RCC 7860 (cell line): Measurements from ENCODE around the gene KCNN2.

Experiments
- DNase-seq: peaks from one replicate; pipeline ENCODE4 v3.0.0-alpha.2; 2015; ENCODE audit warnings: low spot score
- FAIRE-seq: peaks from 2 replicates; lab custom pipeline; 2012; peaks lifted over from hg19 to GRCh38; lab: Jason Lieb, UNC

KCNN2 gene

DNA sequence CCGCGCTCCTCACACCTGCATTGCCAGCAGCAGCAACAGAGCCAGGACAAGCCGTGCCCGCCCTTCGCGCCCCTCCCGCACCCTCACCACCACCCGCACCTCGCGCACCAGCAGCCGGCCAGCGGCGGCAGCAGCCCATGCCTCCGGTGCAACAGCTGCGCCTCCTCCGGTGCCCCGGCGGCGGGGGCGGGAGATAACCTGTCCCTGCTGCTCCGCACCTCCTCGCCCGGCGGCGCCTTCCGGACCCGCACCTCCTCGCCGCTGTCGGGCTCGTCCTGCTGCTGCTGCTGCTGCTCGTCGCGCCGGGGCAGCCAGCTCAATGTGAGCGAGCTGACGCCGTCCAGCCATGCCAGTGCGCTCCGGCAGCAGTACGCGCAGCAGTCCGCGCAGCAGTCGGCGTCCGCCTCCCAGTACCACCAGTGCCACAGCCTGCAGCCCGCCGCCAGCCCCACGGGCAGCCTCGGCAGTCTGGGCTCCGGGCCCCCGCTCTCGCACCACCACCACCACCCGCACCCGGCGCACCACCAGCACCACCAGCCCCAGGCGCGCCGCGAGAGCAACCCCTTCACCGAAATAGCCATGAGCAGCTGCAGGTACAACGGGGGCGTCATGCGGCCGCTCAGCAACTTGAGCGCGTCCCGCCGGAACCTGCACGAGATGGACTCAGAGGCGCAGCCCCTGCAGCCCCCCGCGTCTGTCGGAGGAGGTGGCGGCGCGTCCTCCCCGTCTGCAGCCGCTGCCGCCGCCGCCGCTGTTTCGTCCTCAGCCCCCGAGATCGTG, 517 bp downstream of the KCNN2 start:
- DNase-seq, result no peak
- FAIRE-seq, result no peak

GRCh38 chr5:114362977-114363761, 1.3 kb downstream of the KCNN2 start:
- FAIRE-seq, result no peak

GRCh38 chr5:114363837-114364236, 2.0 kb downstream of the KCNN2 start:
- FAIRE-seq (no peak), DNase-seq (no peak)

More at GRCh38 chr5:114362977-114363761, 1.3 kb downstream of the KCNN2 start:
- DNase-seq, result no peak

DNA sequence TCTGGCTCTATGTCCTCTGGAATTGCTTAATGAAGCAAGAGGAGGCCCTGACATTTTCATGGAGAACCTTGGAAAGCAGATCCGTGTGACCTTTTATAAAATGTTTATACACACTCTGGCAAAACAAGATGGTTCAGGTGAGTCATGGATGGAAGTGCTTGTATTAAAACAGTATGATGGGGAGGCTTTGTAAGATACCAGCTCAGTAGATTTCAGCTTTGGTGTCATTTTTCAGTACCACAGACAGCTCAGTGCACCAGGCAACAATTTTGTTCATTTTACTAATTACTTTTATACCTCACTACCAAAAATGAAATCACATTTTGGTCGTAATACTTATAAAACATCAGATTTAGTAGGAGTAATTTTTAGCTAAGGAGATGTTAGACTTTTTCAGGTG, 5.2 kb downstream of the KCNN2 start:
- DNase-seq (no peak), FAIRE-seq (no peak)

DNA sequence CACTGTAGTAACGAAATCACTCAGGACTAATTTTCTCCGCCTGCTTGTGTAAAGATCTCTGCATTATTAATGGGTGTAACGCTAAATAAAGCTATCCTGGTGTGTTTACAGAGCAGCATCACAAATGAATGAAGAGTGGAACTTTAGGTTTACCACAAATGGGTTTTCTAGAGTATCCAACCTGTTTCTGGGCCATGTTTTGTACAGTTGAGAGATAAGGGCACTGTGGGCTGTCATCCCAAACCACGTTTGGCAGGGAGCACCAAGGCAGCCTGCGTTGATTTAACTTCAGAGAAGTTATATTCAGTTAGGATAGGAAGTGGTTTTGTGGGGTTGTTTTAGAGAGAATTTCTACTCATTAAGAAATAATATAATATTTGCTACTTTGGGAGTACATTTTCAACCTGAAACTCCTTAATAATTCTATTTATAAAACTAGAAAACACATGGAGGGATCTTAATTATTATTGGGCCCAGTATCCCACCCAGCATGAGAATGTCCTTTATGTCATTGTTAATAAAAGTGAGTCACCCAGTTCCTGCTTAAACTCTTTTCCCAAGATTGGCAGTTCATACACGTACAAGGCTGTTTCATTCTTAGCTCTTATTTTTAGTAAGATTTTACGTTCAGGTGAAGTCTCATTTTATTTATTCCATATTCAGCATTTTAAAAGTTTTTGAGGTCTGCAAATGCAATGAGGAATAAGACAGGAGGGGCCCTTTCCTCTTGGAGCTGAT, 8.0 kb downstream of the KCNN2 start:
- FAIRE-seq (no peak), DNase-seq (no peak)

GRCh38 chr5:114377050-114377844, 15.4 kb downstream of the KCNN2 start:
- FAIRE-seq (no peak), DNase-seq (no peak)

DNA sequence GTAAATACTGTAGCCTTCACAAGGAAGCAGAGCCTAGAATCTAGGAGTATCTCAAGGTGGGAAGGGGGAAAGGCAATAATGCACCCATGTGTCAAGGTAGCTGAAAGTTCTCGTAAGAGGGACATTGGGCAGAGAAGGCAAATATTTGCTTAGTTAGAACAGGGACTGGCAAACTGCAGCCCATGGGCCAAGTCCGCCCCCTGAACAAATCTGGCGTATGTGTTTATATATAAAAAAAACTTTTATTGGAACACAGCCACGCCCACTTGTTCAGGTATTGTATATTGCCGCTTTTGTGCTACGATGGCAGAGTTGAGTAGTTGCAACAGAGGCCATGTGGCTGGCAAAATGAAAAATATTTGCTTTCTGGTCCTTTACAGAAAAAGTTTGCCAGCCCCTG, 16.1 kb downstream of the KCNN2 start:
- FAIRE-seq, result no peak

DNA sequence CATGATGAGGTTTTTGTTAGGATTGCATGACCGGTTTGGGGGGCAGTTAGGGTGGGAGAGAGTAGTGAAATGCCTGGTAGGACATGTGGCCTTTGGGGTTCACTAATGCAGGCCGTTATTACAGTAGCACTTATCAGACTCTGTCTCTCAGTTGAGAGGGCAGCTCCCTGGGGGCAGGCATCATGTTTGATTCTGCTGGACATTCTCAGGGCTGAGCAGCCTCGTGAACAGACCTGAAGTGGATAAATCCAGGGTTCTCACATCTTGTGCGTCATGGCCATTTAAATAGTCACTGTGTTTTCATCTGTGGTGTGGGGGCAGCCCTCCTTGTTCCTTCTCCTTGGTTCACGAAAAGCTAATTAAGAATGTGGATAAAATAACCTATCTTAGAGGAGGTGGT, 18.9 kb downstream of the KCNN2 start:
- DNase-seq (no peak), FAIRE-seq (no peak)

More for the DNA sequence above, 16.1 kb downstream of the KCNN2 start:
- DNase-seq, result no peak

- FAIRE-seq (no peak), DNase-seq (no peak)
These were observed 25.6 kb downstream of the KCNN2 start for GRCh38 chr5:114387433-114387832.

- no peak for FAIRE-seq
- DNase-seq, result no peak
These were observed 28.6 kb downstream of the KCNN2 start for GRCh38 chr5:114390431-114390830.

DNA sequence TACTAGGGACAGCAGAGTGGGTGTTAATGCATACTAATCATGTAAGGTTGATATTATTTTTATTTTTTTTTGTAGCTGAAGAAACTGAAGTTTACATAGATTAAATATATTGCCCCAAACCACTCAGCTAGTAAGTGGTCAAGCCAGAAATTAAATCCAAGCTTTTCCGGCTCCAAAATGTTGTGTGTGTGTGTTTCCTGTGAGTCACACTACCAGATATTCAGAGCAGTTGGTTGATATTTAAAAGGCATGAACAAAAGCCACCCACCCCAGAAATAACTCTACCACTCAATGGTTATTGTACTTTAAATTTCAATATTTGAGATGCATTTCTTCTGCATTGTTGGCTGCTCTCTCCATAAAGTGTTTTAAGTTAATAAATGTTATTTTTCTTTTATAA, 29.5 kb downstream of the KCNN2 start:
- no peak for FAIRE-seq
- DNase-seq, result no peak

- DNase-seq (no peak), FAIRE-seq (no peak)
These were observed 31.3 kb downstream of the KCNN2 start for GRCh38 chr5:114393159-114393558.

DNA sequence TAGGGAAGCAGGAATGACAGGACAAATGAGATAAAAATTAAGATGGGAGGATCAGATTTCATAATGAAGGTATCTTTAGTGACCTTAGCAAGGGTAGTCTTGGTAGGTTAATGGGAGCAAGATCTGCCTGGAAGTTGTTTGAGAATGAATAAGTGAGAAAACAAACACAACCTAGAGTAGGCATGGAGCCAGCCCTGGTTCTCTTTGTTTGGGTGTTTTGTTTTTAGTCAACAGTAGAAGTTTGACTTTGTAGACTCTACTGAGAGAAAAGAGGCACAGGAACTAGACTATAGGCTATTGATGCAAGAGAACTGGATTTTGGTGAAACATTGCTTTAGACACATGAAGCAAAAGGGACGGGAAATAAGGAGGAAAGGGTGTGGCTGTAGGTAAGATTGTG, 40.3 kb downstream of the KCNN2 start:
- DNase-seq (no peak), FAIRE-seq (no peak)

- no peak for DNase-seq
- no peak for FAIRE-seq
These were observed 45.9 kb downstream of the KCNN2 start for GRCh38 chr5:114407783-114408182.

DNA sequence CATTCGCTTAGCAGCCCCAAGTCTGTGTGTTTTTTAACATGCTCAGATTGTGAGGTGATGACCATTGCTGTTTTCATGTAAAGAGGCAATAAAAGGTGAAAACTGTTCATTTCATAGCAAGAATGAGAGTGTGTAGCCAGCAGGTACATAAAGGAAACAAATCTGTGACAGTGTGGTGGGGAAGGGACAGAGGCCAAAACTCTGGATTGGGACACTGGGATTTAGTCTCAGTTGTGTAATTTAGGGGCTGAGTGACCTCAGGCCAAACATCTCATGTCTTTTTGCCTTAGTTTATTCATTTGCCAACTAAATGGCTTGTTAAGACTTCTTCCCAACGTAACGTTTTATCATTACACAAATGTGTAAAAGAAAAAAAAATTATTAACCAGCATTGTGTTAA, 47.0 kb downstream of the KCNN2 start:
- FAIRE-seq (no peak), DNase-seq (no peak)

DNA sequence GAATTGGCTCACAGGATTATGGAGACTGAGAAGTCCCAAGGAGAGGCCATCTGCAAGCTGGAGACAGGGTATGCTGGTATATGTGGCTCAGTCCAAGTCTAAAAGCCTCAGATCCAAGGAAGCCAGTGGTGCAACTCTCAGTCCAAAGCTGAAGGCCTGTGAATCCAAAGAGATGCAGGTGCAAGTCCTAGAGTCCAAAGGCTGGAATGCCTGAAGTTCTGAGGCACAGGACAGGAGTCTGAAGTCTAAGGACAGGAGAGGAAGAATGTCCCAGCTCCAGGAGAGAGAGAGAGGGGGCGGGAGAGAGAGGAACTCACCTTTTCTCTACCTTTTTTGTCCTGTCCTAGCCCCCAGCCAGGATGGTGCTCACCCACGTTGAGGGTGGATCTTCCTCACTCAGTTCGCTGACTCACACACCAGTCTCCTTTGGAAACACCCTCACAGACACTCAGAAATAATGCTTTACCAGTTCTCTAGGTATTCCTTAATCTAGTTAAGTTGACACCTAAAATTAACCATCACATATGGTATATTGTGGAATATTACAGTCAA, 49.6 kb downstream of the KCNN2 start:
- no peak for DNase-seq
- FAIRE-seq, result no peak

DNA sequence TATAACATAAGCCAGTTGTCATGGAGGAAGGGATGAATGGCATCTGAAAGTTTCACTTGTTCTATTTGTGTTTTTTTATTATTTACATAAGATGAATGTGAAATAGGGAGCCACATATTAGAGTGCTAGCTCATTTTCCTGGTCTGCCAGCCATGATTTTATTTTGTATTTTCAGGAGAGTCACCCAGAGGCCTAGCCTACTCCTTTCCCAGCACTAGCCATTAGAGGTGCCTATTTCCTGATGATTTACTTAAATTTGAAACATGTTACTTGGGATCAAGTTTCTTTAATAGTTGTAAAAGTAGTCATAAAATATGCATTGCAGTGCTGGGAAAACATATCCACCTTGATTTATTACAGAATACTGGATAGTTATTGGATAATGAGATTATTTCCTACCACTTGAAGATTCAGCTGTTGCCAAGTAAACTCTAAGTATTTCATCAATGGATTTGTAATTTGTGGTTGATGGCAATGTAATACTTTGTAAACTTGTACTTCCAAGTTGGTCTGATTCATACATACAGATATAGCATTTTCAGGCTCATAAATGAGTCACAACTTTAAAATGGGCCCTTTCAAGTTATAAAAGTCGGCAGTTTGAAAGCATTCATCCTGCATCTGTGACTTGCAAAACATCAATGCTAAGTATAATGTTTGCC, 50.8 kb downstream of the KCNN2 start:
- DNase-seq (no peak), FAIRE-seq (no peak)

DNA sequence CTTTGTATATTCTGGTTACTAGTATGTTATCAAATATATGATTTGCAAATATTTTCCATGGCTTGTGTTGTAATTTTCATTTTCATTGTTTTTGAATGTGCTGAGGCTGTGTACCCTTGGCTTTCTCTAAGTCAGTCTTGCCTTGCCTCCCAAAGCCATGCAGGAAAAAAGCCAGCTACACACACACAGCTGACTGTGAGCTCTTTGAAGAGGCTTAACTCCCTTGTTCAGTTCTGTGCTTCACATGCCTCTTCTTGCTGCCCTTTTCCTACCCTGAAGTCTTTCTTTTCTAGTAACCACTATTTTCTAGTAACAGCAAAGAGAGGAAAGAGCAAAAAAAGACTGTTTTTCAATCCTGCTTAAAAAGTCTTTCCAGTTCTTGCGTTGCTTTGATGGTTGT, 53.9 kb downstream of the KCNN2 start:
- DNase-seq, result no peak
- no peak for FAIRE-seq

GRCh38 chr5:114416254-114416653, 54.4 kb downstream of the KCNN2 start:
- FAIRE-seq, result no peak
- DNase-seq, result no peak

DNA sequence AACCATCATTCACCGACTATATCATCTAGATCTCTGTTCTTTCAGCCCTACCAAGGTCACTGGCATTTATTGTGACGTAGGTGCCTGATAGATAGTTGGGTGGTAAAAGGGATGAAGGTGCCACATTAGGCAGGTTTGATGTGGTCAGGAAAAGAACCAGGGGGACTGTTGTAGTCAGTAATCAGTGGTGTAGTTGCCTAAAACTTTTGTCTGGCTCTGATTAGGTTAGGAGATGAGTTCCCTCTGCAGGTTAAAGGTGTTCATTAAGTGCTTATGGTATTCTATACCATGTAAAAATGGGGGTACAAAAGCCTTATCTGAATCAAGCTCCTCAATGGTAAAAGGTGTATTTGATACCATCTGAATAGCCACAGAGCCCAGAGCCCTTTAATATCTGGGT, 55.6 kb downstream of the KCNN2 start:
- FAIRE-seq (no peak), DNase-seq (no peak)
